ENCODE measurements around the gene GPHB5. TPM values are rescaled to one million over a fixed set of nuclear protein-coding genes. Genes with fewer than 3 reads are reported as not detected.
"Not testable (repeated sequence)": the region's sequence is repeated elsewhere in the genome, so short reads cannot be mapped to it uniquely, and the experiment has no call there.

The GPHB5 gene
- total RNA-seq, 4 donors from 2014 or later = not detected

DNA sequence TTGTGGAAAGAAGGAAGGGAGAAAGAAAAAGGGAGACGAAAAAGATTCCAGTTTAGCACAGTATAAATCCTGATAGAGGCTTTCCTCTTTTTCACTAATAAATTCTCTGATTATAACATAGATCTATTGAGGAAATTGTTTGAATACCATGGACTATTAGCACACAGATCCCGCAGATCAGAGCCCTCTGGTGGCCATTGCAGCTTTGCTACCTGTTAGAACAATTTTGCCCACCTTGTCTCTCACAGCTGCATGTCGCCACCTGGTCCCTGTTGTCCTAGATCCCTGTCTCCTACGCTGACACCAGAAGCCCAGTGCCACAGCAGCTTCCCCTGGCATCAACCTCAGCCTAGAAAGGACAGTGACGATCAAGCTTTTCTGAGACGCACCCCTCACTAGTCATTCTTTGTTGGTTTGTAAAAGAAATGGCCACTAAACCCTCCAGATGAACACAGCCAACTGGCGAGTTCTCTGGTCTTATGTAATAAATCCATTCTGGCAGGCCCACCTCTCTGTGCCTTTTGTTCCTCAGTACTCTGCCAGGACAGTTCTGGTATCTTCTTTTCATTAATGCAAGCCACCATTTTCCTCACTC, 9.9 kb downstream of the GPHB5 start:
- H3K36me3 ChIP-seq = no peaks in the 10 kb centered on the region
- peak; percentile 8 for DNase-seq
- TF ChIP-seq POLR2AphosphoS5 (IDR thresholded peaks at IDR 0.05) (no peak), POLR2A (IDR thresholded peaks at IDR 0.05) (no peak), EP300 (IDR thresholded peaks at IDR 0.05; ENCODE audit: low read depth) (no peak)
- TF ChIP-seq, protein P1, sequence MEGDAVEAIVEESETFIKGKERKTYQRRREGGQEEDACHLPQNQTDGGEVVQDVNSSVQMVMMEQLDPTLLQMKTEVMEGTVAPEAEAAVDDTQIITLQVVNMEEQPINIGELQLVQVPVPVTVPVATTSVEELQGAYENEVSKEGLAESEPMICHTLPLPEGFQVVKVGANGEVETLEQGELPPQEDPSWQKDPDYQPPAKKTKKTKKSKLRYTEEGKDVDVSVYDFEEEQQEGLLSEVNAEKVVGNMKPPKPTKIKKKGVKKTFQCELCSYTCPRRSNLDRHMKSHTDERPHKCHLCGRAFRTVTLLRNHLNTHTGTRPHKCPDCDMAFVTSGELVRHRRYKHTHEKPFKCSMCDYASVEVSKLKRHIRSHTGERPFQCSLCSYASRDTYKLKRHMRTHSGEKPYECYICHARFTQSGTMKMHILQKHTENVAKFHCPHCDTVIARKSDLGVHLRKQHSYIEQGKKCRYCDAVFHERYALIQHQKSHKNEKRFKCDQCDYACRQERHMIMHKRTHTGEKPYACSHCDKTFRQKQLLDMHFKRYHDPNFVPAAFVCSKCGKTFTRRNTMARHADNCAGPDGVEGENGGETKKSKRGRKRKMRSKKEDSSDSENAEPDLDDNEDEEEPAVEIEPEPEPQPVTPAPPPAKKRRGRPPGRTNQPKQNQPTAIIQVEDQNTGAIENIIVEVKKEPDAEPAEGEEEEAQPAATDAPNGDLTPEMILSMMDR (IDR thresholded peaks at IDR 0.05) = peak in 3 of 5 experiments; percentile 12 to 20 (median 13)
- no peaks in the 10 kb centered on the region for H3K9me3 ChIP-seq
- no peak overlapping the region for H3K4me3 ChIP-seq
- WGBS, 2 donors (ENCODE audit: low coverage in 1 of 2) = 29 to 58% methylated on average over 7 of the region's 7 CpGs
- H3K27ac ChIP-seq = no peak overlapping the region
- no peaks in the 10 kb centered on the region for H3K4me1 ChIP-seq
- H3K27me3 ChIP-seq = no peaks in the 10 kb centered on the region
- in situ Hi-C loops (cut with MboI; ENCODE audit: low pct_ligation_motif_present in 1 of 4, low pct_unique_long_range_greater_than_20kb in 1 of 4, low sequenced_read_pairs in 3 of 4) (no loop called here), intact Hi-C loops (cut with DNase I; ENCODE audit: low total_unique reads) (no loop called here)

DNA sequence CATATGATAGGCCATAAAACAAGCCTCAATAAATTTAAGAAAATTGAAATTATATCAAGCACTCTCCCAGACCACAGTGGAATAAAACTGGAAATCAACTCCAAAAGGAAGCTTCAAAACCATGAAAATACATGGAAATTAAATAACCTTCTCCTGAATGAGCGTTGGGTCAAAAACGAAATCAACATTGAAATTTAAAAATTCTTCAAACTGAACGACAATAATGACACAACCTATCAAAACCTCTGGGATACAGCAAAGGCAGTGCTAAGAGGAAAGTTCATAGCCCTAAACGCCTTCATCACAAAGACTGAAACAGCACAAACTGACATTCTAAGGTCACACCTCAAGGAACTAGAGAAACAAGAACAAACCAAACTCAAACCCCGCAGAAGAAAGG, 14.3 kb downstream of the GPHB5 start:
- H3K27ac ChIP-seq; H3K4me3 ChIP-seq; H3K4me1 ChIP-seq; H3K36me3 ChIP-seq; DNase-seq; in situ Hi-C loops (cut with MboI; ENCODE audit: low pct_ligation_motif_present in 1 of 4, low pct_unique_long_range_greater_than_20kb in 1 of 4, low sequenced_read_pairs in 3 of 4); H3K9me3 ChIP-seq; intact Hi-C loops (cut with DNase I; ENCODE audit: low total_unique reads); H3K27me3 ChIP-seq: not testable (repeated sequence)
- 83 to 93% methylated on average over 4 to 5 of the region's 5 CpGs for WGBS, 2 donors (ENCODE audit: low coverage in 1 of 2)

DNA sequence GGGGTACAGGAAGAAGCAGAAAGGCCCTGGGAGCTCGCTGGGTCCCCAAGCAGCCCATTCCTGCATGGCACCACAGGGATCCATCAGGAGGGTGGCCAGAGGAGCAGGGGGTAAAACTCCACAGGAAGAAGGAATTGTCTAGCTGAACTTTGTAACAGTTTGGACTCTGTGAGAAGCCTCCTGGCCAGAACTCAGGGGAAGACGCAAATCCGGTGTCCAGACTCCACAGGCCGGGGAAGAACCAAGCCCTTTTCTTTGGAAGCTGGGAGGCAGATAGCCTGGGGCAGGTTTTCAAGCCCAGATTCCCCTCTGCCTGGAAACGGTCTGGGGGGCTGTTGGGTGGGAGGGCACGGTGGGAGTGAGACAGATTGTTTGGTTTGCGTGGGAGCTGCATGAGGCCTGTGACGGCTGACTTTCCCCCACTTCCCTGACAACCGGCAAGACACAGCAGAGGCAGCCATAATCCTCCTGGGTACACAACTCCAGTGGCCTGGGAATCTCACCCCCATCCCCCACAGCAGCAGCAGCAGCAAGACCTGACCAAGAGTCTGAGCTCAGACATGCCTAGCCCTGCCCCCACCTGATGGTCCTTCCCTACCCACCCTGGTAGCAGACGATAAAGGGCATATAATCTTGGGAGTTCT, 16.7 kb downstream of the GPHB5 start:
- intact Hi-C loops (cut with DNase I; ENCODE audit: low total_unique reads) (no loop called here), in situ Hi-C loops (cut with MboI; ENCODE audit: low pct_ligation_motif_present in 1 of 4, low pct_unique_long_range_greater_than_20kb in 1 of 4, low sequenced_read_pairs in 3 of 4) (no loop called here)
- no peak overlapping the region for H3K27ac ChIP-seq
- H3K9me3 ChIP-seq = no peaks in the 10 kb centered on the region
- no peak for DNase-seq
- H3K27me3 ChIP-seq = no peaks in the 10 kb centered on the region
- H3K4me3 ChIP-seq = no peak overlapping the region
- TF ChIP-seq EP300 (IDR thresholded peaks at IDR 0.05; ENCODE audit: low read depth) = no peak
- TF ChIP-seq, protein P1 (IDR thresholded peaks at IDR 0.05) = no peak
- no peak for TF ChIP-seq POLR2AphosphoS5 (IDR thresholded peaks at IDR 0.05)
- no peak for TF ChIP-seq POLR2A (IDR thresholded peaks at IDR 0.05)
- no peaks in the 10 kb centered on the region for H3K4me1 ChIP-seq
- 65 to 80% methylated on average over 1 to 10 of the region's 10 CpGs for WGBS, 2 donors (ENCODE audit: low coverage in 1 of 2)
- no peaks in the 10 kb centered on the region for H3K36me3 ChIP-seq

DNA sequence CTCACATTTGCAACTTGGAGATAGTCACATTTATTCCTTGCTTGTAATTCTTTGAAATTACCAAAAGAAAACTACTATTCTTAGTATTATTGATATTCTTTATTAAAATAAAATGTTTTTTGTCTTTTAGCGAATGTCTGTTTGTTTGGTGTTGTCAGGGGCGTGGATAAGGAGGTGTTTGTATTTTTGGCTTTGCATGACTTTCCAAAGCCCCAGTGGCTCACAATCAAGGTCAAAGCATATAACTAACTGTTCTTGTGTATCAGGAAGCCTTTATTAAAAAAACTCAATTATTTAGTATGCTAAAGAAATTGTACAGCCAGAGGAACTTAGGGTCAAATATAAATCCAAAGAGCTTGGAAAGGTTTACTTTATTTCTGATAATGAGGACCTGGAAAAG, 17.9 kb downstream of the GPHB5 start:
- intact Hi-C loops (cut with DNase I; ENCODE audit: low total_unique reads) (no loop called here), in situ Hi-C loops (cut with MboI; ENCODE audit: low pct_ligation_motif_present in 1 of 4, low pct_unique_long_range_greater_than_20kb in 1 of 4, low sequenced_read_pairs in 3 of 4) (no loop called here)
- TF ChIP-seq EP300 (IDR thresholded peaks at IDR 0.05; ENCODE audit: low read depth) = no peak
- no peak for TF ChIP-seq POLR2A (IDR thresholded peaks at IDR 0.05)
- TF ChIP-seq, protein P1 (IDR thresholded peaks at IDR 0.05) = no peak
- TF ChIP-seq POLR2AphosphoS5 (IDR thresholded peaks at IDR 0.05) = no peak
- Histone ChIP-seq H3K9me3 (no peaks in the 10 kb centered on the region), H3K4me1 (no peaks in the 10 kb centered on the region), H3K4me3 (no peak overlapping the region), H3K27me3 (no peaks in the 10 kb centered on the region), H3K36me3 (no peaks in the 10 kb centered on the region), H3K27ac (no peak overlapping the region)
- DNase-seq = no peak
- WGBS, 2 donors (ENCODE audit: low coverage in 1 of 2) = 76 to 94% methylated on average over 2 of the region's 2 CpGs

All from transverse colon (tissue), 4 donors.